Endothelial cell of umbilical vein (primary cell): Measurements from ENCODE around the gene COX7A2L. TPM values are rescaled to one million over a fixed set of nuclear protein-coding genes. Genes with fewer than 3 reads are reported as not detected.
"Not testable (repeated sequence)": the region's sequence is repeated elsewhere in the genome, so short reads cannot be mapped to it uniquely, and the experiment has no call there.

Source experiments
- BruUV-seq: library from RNA; stranded (reverse); fragments of 400-500 nt; replicated peaks from 2 replicates; lab custom pipeline; 2021; lab: Mats Ljungman, UMichigan
- CTCF ChIA-PET: fragments of 300-600, 350-600 bp; sonication (Branson Sonifier 250); formaldehyde crosslinking; loops from one replicate; lab custom pipeline; 2021; ENCODE audit warnings: antibody characterized with exemption, inconsistent platforms; lab: Charles Lee
- POLR2A ChIA-PET: fragments of 300-600, 350-600 bp; sonication (Branson Sonifier 250); formaldehyde crosslinking; loops from one replicate; lab custom pipeline; 2021; ENCODE audit warnings: antibody characterized with exemption, inconsistent platforms; lab: Charles Lee
- DNase-seq: peaks from one replicate; pipeline ENCODE4 v3.0.0-alpha.2; 2011; ENCODE audit warnings: low read depth, low spot score
- FAIRE-seq: peaks from 2 replicates; lab custom pipeline; 2011; peaks lifted over from hg19 to GRCh38; lab: Jason Lieb, UNC
- H2AFZ ChIP-seq: 2 replicates; pipeline ENCODE4 v1.6.0; 2012; ENCODE audit warnings: low read depth, low read length, control low read depth, inconsistent platforms
- H3K27ac ChIP-seq: 2 replicates; pipeline ENCODE4 v1.5.1; 2011; ENCODE audit warnings: low read depth, mild to moderate bottlenecking, control low read depth, low read length, moderate library complexity; ENCODE audit not compliant: insufficient read depth
- H3K27me3 ChIP-seq, 2 experiments: 2 replicates each; pipeline versions ENCODE4 v1.6.0 to v1.6.1; 2011; ENCODE audit warnings: low read length in 2 of 2, mixed read lengths in 1 of 2; ENCODE audit not compliant: control insufficient read depth in 2 of 2, insufficient read depth in 2 of 2
- H3K36me3 ChIP-seq, 2 experiments: 2 replicates in 1 of 2; 3 replicates in 1 of 2; pipeline ENCODE4 v1.5.1; 2011; ENCODE audit warnings: low read length in 2 of 2, mild to moderate bottlenecking in 1 of 2, moderate library complexity in 1 of 2; ENCODE audit not compliant: control insufficient read depth in 2 of 2, insufficient read depth in 2 of 2; ENCODE audit errors: extremely low read depth in 1 of 2
- H3K4me1 ChIP-seq: 3 replicates; pipeline ENCODE4 v1.5.1; 2011; ENCODE audit warnings: mild to moderate bottlenecking, low read length; ENCODE audit not compliant: control insufficient read depth, insufficient read depth; ENCODE audit errors: extremely low read depth
- H3K4me2 ChIP-seq: 2 replicates; pipeline ENCODE4 v1.6.1; 2011; ENCODE audit warnings: low read length, control low read depth, mixed read lengths; ENCODE audit not compliant: insufficient read depth
- H3K4me3 ChIP-seq, 3 experiments: fragments of 200-600 bp in 1 of 3; sonication (generic), shearing (Covaris generic) in 1 of 3; replicated peaks in 1 of 3; 2 replicates each; pipeline ENCODE4 v1.5.1; 2011 to 2016; ENCODE audit warnings: control low read depth in 3 of 3, low read length in 3 of 3, mild to moderate bottlenecking in 2 of 3, inconsistent platforms in 1 of 3, low read depth in 1 of 3, moderate library complexity in 1 of 3; ENCODE audit not compliant: insufficient read depth in 1 of 3
- H3K79me2 ChIP-seq: 2 replicates; pipeline ENCODE4 v1.6.0; 2012; ENCODE audit warnings: low read length, inconsistent platforms; ENCODE audit not compliant: control insufficient read depth, insufficient read depth
- H3K9ac ChIP-seq: replicated peaks from 2 replicates; pipeline ENCODE3; 2011; ENCODE audit warnings: low read length, control low read depth; ENCODE audit not compliant: insufficient read depth; ENCODE audit errors: extremely low read depth
- H3K9me1 ChIP-seq: replicated peaks from 3 replicates; pipeline ENCODE4 v1.6.0; 2011; ENCODE audit warnings: mild to moderate bottlenecking, low read length; ENCODE audit not compliant: control insufficient read depth, insufficient read depth; ENCODE audit errors: extremely low read depth
- H3K9me3 ChIP-seq: replicated peaks from 2 replicates; pipeline ENCODE4 v1.5.1; 2012; ENCODE audit warnings: low read length, inconsistent platforms; ENCODE audit not compliant: control insufficient read depth, insufficient read depth
- H4K20me1 ChIP-seq: replicated peaks from 2 replicates; pipeline ENCODE3; 2011; ENCODE audit warnings: mild to moderate bottlenecking, low read length; ENCODE audit not compliant: control insufficient read depth, insufficient read depth; ENCODE audit errors: extremely low read depth
- EZH2 ChIP-seq: IDR thresholded peaks from 2 replicates; pipeline ENCODE4 v1.6.1; 2012; ENCODE audit warnings: borderline replicate concordance, low read depth, mild to moderate bottlenecking, moderate library complexity, low read length, inconsistent platforms; ENCODE audit not compliant: severe bottlenecking
- FOS ChIP-seq: IDR thresholded peaks from 2 replicates; pipeline ENCODE4 v1.6.1; 2011; ENCODE audit warnings: mild to moderate bottlenecking, low read length, moderate library complexity, borderline replicate concordance; ENCODE audit not compliant: insufficient read depth
- GATA2 ChIP-seq: IDR thresholded peaks from 2 replicates; pipeline ENCODE4 v1.7.0; 2011; ENCODE audit warnings: low read depth, mild to moderate bottlenecking, moderate library complexity, mixed read lengths, low read length; ENCODE audit not compliant: insufficient read length, insufficient read depth
- JUN ChIP-seq: IDR thresholded peaks from 2 replicates; pipeline ENCODE4 v1.6.1; 2011; ENCODE audit warnings: borderline replicate concordance, low read depth; ENCODE audit not compliant: insufficient read length, insufficient read depth
- MYC ChIP-seq: IDR thresholded peaks from one replicate; pipeline ENCODE4 v1.6.1; 2011; ENCODE audit warnings: mild to moderate bottlenecking, low read depth, low read length
- POLR2AphosphoS5 ChIP-seq: IDR thresholded peaks from 2 replicates; pipeline ENCODE4 v1.6.1; 2012; ENCODE audit warnings: low read depth, mild to moderate bottlenecking, control low read depth, low read length, moderate library complexity; ENCODE audit not compliant: insufficient read depth
- dilution Hi-C: fragments of 300-500 bp; cut with MboI; formaldehyde crosslinking; loops from one replicate; pipeline ENCODE4 v1.15.0; 2019; ENCODE audit warnings: low sequenced_read_pairs; ENCODE audit not compliant: extremely low pct_ligation_motif_present
- intact Hi-C: fragments of 100-400 bp; cut with micrococcal nuclease; formaldehyde crosslinking; loops from one replicate; pipeline ENCODE4 v1.10.0; 2022
- polyA plus RNA-seq, 4 experiments: library from polyadenylated mRNA; depleted of rRNA in 3 of 4; stranded (reverse) in 3 of 4; unstranded in 1 of 4; fragments of >200 nt; gene quantifications; 2 replicates each; pipeline versions ENCODE4 v1.2.1 to v1.2.3, GENCODE V29; 2011 to 2012; ENCODE audit warnings: missing spikeins in 1 of 4
- total RNA-seq: library from RNA; stranded (reverse); gene quantifications from 2 replicates; pipeline ENCODE4 v1.2.3, GENCODE V29; 2021
- TF ChIP-seq, protein P1 (sequence below), 2 donors: IDR thresholded peaks; 1 replicate in 1 of 2; 2 replicates in 1 of 2; pipeline ENCODE4 v1.5.1; 2011; ENCODE audit warnings: low read length in 2 of 2, mild to moderate bottlenecking in 2 of 2, moderate library complexity in 2 of 2, control low read depth in 1 of 2, inconsistent platforms in 1 of 2, low read depth in 1 of 2; ENCODE audit not compliant: insufficient read depth in 1 of 2; ENCODE audit errors: extremely low read depth in 1 of 2

COX7A2L gene
- total and polyA plus RNA-seq, 2 donors (not counting 3 experiments of a cell fraction or from before 2014, with no cell fraction given), result 94.2 to 119 TPM

DNA sequence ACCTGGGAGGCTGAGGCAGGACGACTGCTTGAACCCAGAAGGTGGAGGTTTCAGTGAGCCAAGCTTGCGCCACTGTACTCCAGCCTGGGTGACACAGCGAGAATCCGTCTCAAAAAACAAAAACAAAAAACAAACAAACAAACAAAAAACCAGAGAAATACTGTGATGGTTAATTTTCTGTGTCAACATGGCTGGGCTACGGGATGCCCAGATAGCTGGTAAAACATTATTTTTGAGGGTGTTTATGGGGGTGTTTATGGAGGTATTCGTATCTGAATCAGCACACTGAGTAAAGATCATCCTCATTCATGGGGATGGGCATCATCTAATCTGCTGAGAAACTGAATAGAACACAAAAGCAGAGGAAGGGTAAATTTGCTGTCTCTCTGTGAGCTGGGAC lies 40.8 kb upstream of the COX7A2L start:
- no peak overlapping the region for H3K4me3 ChIP-seq
- DNase-seq (no peak), FAIRE-seq (no peak)
- ChIA-PET CTCF (interaction anchor here (1.7 kb wide), 1 partner anchor 16 kb away, joined by 4 read pairs; no protein-coding TSS in a partner anchor), POLR2A (no interaction called here)
- dilution Hi-C loops (no loop called here), intact Hi-C loops (no loop called here)
- no peaks in the 10 kb centered on the region for H4K20me1 ChIP-seq
- H3K4me2 ChIP-seq, result no peak overlapping the region
- H3K9ac ChIP-seq, result no peak overlapping the region
- no TSS peak for BruUV-seq
- peaks cover 0 to 4% of the 10 kb centered on the region in 2 experiments for H3K27me3 ChIP-seq
- TF ChIP-seq POLR2AphosphoS5 (no peak), MYC (no peak), GATA2 (no peak), JUN (no peak), FOS (no peak), EZH2 (no peak)
- TF ChIP-seq, protein P1, sequence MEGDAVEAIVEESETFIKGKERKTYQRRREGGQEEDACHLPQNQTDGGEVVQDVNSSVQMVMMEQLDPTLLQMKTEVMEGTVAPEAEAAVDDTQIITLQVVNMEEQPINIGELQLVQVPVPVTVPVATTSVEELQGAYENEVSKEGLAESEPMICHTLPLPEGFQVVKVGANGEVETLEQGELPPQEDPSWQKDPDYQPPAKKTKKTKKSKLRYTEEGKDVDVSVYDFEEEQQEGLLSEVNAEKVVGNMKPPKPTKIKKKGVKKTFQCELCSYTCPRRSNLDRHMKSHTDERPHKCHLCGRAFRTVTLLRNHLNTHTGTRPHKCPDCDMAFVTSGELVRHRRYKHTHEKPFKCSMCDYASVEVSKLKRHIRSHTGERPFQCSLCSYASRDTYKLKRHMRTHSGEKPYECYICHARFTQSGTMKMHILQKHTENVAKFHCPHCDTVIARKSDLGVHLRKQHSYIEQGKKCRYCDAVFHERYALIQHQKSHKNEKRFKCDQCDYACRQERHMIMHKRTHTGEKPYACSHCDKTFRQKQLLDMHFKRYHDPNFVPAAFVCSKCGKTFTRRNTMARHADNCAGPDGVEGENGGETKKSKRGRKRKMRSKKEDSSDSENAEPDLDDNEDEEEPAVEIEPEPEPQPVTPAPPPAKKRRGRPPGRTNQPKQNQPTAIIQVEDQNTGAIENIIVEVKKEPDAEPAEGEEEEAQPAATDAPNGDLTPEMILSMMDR (IDR thresholded peaks at IDR 0.05; ENCODE audit: extremely low read depth in 1 of 2, insufficient read depth in 1 of 2, low read depth in 1 of 2, low read length in 2 of 2), result no peak
- no peaks in the 10 kb centered on the region for H3K36me3 ChIP-seq
- no peaks in the 10 kb centered on the region for H3K9me3 ChIP-seq
- H3K9me1 ChIP-seq, result no peaks in the 10 kb centered on the region
- no peaks in the 10 kb centered on the region for H3K4me1 ChIP-seq
- H3K79me2 ChIP-seq, result no peaks in the 10 kb centered on the region
- H2AFZ ChIP-seq, result no peak overlapping the region
- H3K27ac ChIP-seq, result no peak overlapping the region

DNA sequence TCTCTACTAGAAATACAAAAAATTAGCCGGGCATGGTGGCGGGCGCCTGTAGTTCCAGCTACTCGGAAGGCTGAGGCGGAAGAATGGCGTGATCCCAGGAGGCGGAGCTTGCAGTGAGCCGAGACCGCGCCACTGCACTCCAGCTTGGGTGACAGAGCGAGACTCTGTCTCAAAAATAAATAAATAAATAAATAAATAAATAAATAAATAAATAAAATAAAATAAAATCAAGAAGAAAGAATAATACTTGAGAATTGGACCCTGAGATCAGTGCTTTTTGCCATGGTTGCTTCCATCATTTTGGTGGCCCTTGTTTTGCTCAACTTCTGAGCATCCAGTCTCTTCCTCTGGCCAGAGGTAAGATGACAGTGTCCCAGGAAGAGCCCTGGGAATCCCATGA lies 37.0 kb upstream of the COX7A2L start:
- H4K20me1 ChIP-seq, H3K4me3 ChIP-seq, POLR2A ChIA-PET, BruUV-seq, H3K27me3 ChIP-seq, H3K9me1 ChIP-seq, H2AFZ ChIP-seq, dilution Hi-C loops, H3K79me2 ChIP-seq, H3K4me1 ChIP-seq, H3K9me3 ChIP-seq, H3K4me2 ChIP-seq, DNase-seq, intact Hi-C loops, H3K27ac ChIP-seq, FAIRE-seq, H3K9ac ChIP-seq, H3K36me3 ChIP-seq: not testable (repeated sequence)
- CTCF ChIA-PET, result interaction anchor here (2.3 kb wide), 1 partner anchor 12 kb away, joined by 4 read pairs; no protein-coding TSS in a partner anchor

DNA sequence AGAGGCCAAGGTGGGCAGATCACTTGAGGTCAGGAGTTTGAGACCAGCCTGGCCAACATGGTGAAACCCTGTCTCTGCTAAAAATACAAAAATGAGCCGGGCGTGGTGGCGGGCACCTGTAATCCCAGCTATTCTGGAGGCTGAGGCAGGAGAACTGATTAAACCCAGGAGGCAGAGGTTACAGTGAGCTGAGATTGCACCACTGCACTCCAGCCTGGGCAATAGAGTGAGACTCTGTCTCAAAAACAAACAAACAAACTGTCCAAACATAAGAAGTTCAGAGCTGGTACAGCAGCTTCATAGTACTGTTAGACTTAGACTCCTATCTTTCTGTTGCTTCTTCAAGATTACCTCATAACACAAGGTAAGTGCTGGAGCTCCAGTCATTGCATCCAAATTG lies 32.3 kb upstream of the COX7A2L start:
- H3K79me2 ChIP-seq, H3K9me1 ChIP-seq, H3K27me3 ChIP-seq, BruUV-seq, FAIRE-seq, H3K4me1 ChIP-seq, H3K36me3 ChIP-seq, intact Hi-C loops, H3K9me3 ChIP-seq, H3K4me3 ChIP-seq, H4K20me1 ChIP-seq, DNase-seq, H3K4me2 ChIP-seq, H2AFZ ChIP-seq, H3K27ac ChIP-seq, dilution Hi-C loops, H3K9ac ChIP-seq, CTCF ChIA-PET: not testable (repeated sequence)
- POLR2A ChIA-PET, result interaction anchor here (1.1 kb wide), 1 partner anchor 10 kb away, joined by 3 read pairs; no protein-coding TSS in a partner anchor
